HEK293 (cell line): ENCODE measurements around the gene TCOF1.

Experiments used
- REST ChIP-seq: fragments of 450-650 bp; formaldehyde crosslinking; IDR thresholded peaks from 2 replicates; pipeline ENCODE4 v1.5.1; 2016; ENCODE audit warnings: missing biosample characterization, missing genetic modification characterization
- ZEB2 ChIP-seq: fragments of 450-650 bp; formaldehyde crosslinking; IDR thresholded peaks from 2 replicates; pipeline ENCODE4 v1.5.1; 2016; ENCODE audit warnings: missing biosample characterization, missing genetic modification characterization
- ZNF433 ChIP-seq: fragments of 450-650 bp; formaldehyde crosslinking; IDR thresholded peaks from 2 replicates; pipeline ENCODE4 v1.5.1; 2016; ENCODE audit warnings: missing biosample characterization, missing genetic modification characterization, low read depth

- TF ChIP-seq ZEB2 (tag by site-specific recombination) (no peak), ZNF433 (no peak), REST (tag by site-specific recombination) (no peak)
Measured at GRCh38 chr5:150376799-150377771, 19.6 kb downstream of the TCOF1 start.
